Measurements from ENCODE around the gene GNA12.
"Not testable (repeated sequence)": the region's sequence is repeated elsewhere in the genome, so short reads cannot be mapped to it uniquely, and the experiment has no call there.

GNA12 gene

GRCh38 chr7:2775785-2776184 is 68.3 kb downstream of the GNA12 start:
- no peak for DNase-seq

GRCh38 chr7:2775376-2775775 is 68.7 kb downstream of the GNA12 start:
- no peak for DNase-seq

- DNase-seq: no peak
Measured at GRCh38 chr7:2774935-2775334, 69.2 kb downstream of the GNA12 start.

GRCh38 chr7:2774280-2774679 is 69.8 kb downstream of the GNA12 start:
- DNase-seq: no peak

- DNase-seq: no peak
Measured at GRCh38 chr7:2773608-2774007, 70.5 kb downstream of the GNA12 start.

GRCh38 chr7:2771274-2771731 is 72.8 kb downstream of the GNA12 start:
- no peak for DNase-seq

GRCh38 chr7:2764621-2765020 is 79.5 kb downstream of the GNA12 start:
- DNase-seq: no peak

GRCh38 chr7:2763597-2763996 is 80.5 kb downstream of the GNA12 start:
- no peak for DNase-seq

- DNase-seq: no peak
Measured at GRCh38 chr7:2761801-2762497, 82.2 kb downstream of the GNA12 start.

- DNase-seq: no peak
Measured at GRCh38 chr7:2761131-2761624, 82.9 kb downstream of the GNA12 start.

GRCh38 chr7:2760098-2760889 is 83.8 kb downstream of the GNA12 start:
- no peak for DNase-seq

GRCh38 chr7:2759736-2760097 is 84.4 kb downstream of the GNA12 start:
- no peak for DNase-seq

- DNase-seq: no peak
Measured at GRCh38 chr7:2758673-2759616, 85.2 kb downstream of the GNA12 start.

- DNase-seq: no peak
Measured at GRCh38 chr7:2757904-2758672, 86.0 kb downstream of the GNA12 start.

GRCh38 chr7:2757361-2757903 is 86.7 kb downstream of the GNA12 start:
- no peak for DNase-seq

- no peak for DNase-seq
Measured at GRCh38 chr7:2755531-2755930, 88.6 kb downstream of the GNA12 start.

- no peak for DNase-seq
Measured at GRCh38 chr7:2754912-2755311, 89.2 kb downstream of the GNA12 start.

GRCh38 chr7:2754086-2754485 is 90.0 kb downstream of the GNA12 start:
- no peak for DNase-seq

- DNase-seq: no peak
Measured at GRCh38 chr7:2753148-2753547, 91.0 kb downstream of the GNA12 start.

GRCh38 chr7:2751086-2751485 is 93.0 kb downstream of the GNA12 start:
- DNase-seq: no peak

GRCh38 chr7:2750004-2750407 is 94.1 kb downstream of the GNA12 start:
- no peak for DNase-seq

- not testable (repeated sequence) for DNase-seq
Measured at GRCh38 chr7:2748684-2749083, 95.4 kb downstream of the GNA12 start.
